ENCODE results near the gene SLC27A2. TPM values are rescaled to one million over a fixed set of nuclear protein-coding genes. Genes with fewer than 3 reads are reported as not detected.

The SLC27A2 gene
- total and polyA plus RNA-seq, 4 donors, result 80.2 to 504 (median 216) TPM

DNA sequence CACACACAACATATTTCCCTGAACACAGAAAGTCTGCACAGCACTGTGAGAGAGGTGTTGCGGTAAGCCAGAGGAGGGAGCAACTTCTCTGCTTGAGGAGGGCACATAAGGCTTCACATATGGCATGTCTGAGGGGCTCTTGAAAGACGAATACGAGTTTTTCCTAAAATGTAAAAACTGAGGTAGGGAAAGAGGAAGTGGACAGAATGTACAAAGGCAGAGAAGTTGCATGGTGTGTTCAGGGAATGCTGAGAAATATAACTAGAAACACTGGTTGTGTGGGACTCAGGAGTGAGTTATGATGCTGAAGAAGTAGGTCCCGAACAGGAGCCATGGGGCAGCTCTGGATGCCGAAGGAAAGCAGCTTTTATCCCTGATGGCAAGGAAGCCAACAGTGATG lies 40.1 kb upstream of the SLC27A2 start:
- Histone ChIP-seq H3K27me3 (ENCODE audit: control insufficient read depth in 4 of 4, insufficient read depth in 4 of 4, low read length in 3 of 4) (no peaks in the 10 kb centered on the region), H3K4me1 (ENCODE audit: control insufficient read depth in 4 of 4, insufficient read depth in 4 of 4, low read length in 3 of 4) (peaks cover 0 to 15% (median 8%) of the 10 kb centered on the region in 4 donors), H3K36me3 (ENCODE audit: control insufficient read depth in 4 of 4, insufficient read depth in 3 of 4, low read depth in 1 of 4, low read length in 3 of 4) (no peaks in the 10 kb centered on the region), H3K4me3 (ENCODE audit: low read depth in 1 of 3, low read length in 3 of 3) (no peak overlapping the region), H3K9me3 (ENCODE audit: control insufficient read depth in 4 of 4, low read length in 3 of 4) (no peaks in the 10 kb centered on the region), H3K9ac (ENCODE audit: low read depth in 1 of 2, low read length in 2 of 2) (no peak overlapping the region), H3K27ac (ENCODE audit: low read depth in 1 of 2, low read length in 2 of 2) (no peak overlapping the region)
- TF ChIP-seq JUND (IDR thresholded peaks at IDR 0.05) (no peak), YY1 (IDR thresholded peaks at IDR 0.05) (no peak), NR2F2 (IDR thresholded peaks at IDR 0.05) (no peak), GABPA (IDR thresholded peaks at IDR 0.05 in 1 of 2, conservative IDR thresholded peaks at IDR 0.05 in 1 of 2) (no peak), RAD21 (IDR thresholded peaks at IDR 0.05) (no peak)
- TF ChIP-seq, protein P1, sequence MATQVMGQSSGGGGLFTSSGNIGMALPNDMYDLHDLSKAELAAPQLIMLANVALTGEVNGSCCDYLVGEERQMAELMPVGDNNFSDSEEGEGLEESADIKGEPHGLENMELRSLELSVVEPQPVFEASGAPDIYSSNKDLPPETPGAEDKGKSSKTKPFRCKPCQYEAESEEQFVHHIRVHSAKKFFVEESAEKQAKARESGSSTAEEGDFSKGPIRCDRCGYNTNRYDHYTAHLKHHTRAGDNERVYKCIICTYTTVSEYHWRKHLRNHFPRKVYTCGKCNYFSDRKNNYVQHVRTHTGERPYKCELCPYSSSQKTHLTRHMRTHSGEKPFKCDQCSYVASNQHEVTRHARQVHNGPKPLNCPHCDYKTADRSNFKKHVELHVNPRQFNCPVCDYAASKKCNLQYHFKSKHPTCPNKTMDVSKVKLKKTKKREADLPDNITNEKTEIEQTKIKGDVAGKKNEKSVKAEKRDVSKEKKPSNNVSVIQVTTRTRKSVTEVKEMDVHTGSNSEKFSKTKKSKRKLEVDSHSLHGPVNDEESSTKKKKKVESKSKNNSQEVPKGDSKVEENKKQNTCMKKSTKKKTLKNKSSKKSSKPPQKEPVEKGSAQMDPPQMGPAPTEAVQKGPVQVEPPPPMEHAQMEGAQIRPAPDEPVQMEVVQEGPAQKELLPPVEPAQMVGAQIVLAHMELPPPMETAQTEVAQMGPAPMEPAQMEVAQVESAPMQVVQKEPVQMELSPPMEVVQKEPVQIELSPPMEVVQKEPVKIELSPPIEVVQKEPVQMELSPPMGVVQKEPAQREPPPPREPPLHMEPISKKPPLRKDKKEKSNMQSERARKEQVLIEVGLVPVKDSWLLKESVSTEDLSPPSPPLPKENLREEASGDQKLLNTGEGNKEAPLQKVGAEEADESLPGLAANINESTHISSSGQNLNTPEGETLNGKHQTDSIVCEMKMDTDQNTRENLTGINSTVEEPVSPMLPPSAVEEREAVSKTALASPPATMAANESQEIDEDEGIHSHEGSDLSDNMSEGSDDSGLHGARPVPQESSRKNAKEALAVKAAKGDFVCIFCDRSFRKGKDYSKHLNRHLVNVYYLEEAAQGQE (IDR thresholded peaks at IDR 0.05), result no peak
- no peak for DNase-seq (ENCODE audit: low spot score)
- WGBS, result 75% methylated on average over 5 of the region's 5 CpGs

DNA sequence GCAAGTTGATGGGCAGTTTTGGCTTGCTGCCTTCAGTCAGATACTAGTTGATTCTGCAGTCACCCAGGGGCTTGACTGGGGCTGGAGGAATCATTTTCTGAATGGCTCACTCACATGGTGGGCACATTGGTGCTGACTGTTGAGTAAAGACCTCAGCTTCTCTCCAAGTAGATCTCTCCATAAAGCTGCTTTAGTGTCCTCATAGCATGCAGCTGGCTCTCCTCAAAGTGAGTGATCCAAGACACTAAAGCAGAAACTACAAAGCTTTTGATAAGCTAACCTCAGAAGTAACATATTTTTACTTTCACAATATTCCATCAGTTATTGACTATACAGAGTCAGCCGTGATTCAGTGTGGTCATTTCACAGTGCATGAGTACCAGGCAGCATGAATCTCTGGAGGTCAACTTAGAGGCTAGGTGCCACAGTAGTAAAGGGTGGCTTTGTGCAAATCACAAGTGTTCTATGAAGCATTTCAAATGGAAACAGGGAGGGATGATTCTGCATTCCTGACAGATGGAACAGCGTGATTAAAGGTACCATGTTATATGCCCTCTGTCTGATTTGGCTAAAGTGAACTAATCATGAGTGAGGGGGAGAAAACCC lies 38.6 kb upstream of the SLC27A2 start:
- H3K4me3 ChIP-seq (ENCODE audit: low read depth in 1 of 3, low read length in 3 of 3), result no peak overlapping the region
- TF ChIP-seq, protein P2, sequence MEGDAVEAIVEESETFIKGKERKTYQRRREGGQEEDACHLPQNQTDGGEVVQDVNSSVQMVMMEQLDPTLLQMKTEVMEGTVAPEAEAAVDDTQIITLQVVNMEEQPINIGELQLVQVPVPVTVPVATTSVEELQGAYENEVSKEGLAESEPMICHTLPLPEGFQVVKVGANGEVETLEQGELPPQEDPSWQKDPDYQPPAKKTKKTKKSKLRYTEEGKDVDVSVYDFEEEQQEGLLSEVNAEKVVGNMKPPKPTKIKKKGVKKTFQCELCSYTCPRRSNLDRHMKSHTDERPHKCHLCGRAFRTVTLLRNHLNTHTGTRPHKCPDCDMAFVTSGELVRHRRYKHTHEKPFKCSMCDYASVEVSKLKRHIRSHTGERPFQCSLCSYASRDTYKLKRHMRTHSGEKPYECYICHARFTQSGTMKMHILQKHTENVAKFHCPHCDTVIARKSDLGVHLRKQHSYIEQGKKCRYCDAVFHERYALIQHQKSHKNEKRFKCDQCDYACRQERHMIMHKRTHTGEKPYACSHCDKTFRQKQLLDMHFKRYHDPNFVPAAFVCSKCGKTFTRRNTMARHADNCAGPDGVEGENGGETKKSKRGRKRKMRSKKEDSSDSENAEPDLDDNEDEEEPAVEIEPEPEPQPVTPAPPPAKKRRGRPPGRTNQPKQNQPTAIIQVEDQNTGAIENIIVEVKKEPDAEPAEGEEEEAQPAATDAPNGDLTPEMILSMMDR (IDR thresholded peaks at IDR 0.05; ENCODE audit: low read depth, low read length, missing input control), result no peak
- TF ChIP-seq HNF4G (IDR thresholded peaks at IDR 0.05) (no peak), FOXA1 (IDR thresholded peaks at IDR 0.05) (no peak), NR2F2 (IDR thresholded peaks at IDR 0.05) (no peak), EGR1 (IDR thresholded peaks at IDR 0.05; ENCODE audit: low read depth in 2 of 2) (no peak), SP1 (IDR thresholded peaks at IDR 0.05) (no peak), RXRA (IDR thresholded peaks at IDR 0.05) (no peak), GABPA (IDR thresholded peaks at IDR 0.05 in 1 of 2, conservative IDR thresholded peaks at IDR 0.05 in 1 of 2) (no peak), YY1 (IDR thresholded peaks at IDR 0.05) (no peak), HNF4A (conservative IDR thresholded peaks at IDR 0.05) (no peak)
- TF ChIP-seq, protein P3, sequence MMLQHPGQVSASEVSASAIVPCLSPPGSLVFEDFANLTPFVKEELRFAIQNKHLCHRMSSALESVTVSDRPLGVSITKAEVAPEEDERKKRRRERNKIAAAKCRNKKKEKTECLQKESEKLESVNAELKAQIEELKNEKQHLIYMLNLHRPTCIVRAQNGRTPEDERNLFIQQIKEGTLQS (IDR thresholded peaks at IDR 0.05), result no peak
- TF ChIP-seq, protein P4, sequence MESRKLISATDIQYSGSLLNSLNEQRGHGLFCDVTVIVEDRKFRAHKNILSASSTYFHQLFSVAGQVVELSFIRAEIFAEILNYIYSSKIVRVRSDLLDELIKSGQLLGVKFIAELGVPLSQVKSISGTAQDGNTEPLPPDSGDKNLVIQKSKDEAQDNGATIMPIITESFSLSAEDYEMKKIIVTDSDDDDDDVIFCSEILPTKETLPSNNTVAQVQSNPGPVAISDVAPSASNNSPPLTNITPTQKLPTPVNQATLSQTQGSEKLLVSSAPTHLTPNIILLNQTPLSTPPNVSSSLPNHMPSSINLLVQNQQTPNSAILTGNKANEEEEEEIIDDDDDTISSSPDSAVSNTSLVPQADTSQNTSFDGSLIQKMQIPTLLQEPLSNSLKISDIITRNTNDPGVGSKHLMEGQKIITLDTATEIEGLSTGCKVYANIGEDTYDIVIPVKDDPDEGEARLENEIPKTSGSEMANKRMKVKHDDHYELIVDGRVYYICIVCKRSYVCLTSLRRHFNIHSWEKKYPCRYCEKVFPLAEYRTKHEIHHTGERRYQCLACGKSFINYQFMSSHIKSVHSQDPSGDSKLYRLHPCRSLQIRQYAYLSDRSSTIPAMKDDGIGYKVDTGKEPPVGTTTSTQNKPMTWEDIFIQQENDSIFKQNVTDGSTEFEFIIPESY (IDR thresholded peaks at IDR 0.05), result no peak
- TF ChIP-seq, protein P5, sequence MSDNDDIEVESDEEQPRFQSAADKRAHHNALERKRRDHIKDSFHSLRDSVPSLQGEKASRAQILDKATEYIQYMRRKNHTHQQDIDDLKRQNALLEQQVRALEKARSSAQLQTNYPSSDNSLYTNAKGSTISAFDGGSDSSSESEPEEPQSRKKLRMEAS (IDR thresholded peaks at IDR 0.05), result no peak
- TF ChIP-seq, protein P1 (IDR thresholded peaks at IDR 0.05), result no peak
- peaks cover 0 to 22% (median 14%) of the 10 kb centered on the region in 4 donors for H3K4me1 ChIP-seq (ENCODE audit: control insufficient read depth in 4 of 4, insufficient read depth in 4 of 4, low read length in 3 of 4)
- no peaks in the 10 kb centered on the region for H3K27me3 ChIP-seq (ENCODE audit: control insufficient read depth in 4 of 4, insufficient read depth in 4 of 4, low read length in 3 of 4)
- H3K27ac ChIP-seq (ENCODE audit: low read depth in 1 of 2, low read length in 2 of 2), result no peak overlapping the region
- DNase-seq (ENCODE audit: low spot score), result no peak
- H3K9me3 ChIP-seq (ENCODE audit: control insufficient read depth in 4 of 4, low read length in 3 of 4), result no peaks in the 10 kb centered on the region
- WGBS, result 95% methylated on average over 2 of the region's 2 CpGs
- H3K9ac ChIP-seq (ENCODE audit: low read depth in 1 of 2, low read length in 2 of 2), result no peak overlapping the region
- no peaks in the 10 kb centered on the region for H3K36me3 ChIP-seq (ENCODE audit: control insufficient read depth in 4 of 4, insufficient read depth in 3 of 4, low read depth in 1 of 4, low read length in 3 of 4)
